HG03520 (cell line): ENCODE measurements around the gene PAX7.

Experiments used
- ATAC-seq: cut with Tn5 transposase; IDR thresholded peaks from one replicate; pipeline ENCODE4 v1.9.1; 2021; ENCODE audit warnings: mild to moderate bottlenecking, moderate library complexity; ENCODE audit not compliant: unreplicated experiment

Gene PAX7

DNA sequence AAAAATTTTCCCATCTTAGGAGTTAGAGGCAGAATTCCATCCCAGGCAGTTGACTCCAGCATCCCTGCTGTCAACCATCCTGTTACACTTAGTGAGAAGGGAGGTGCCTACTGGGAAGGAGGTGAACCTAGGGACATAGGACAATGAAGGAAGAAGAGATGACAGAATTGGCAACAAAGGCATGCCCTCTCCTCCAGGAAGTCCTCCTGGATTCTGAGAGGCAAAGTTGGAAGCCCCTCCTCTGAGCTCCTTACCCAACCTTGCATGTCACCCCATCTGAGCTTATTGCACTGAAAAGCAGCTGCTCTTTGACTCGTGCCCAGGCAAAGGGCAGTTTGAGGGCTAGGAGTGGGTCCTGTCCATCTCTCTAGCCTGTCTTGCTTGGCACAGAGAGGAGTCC, 66.9 kb downstream of the PAX7 start:
- no peak for ATAC-seq

DNA sequence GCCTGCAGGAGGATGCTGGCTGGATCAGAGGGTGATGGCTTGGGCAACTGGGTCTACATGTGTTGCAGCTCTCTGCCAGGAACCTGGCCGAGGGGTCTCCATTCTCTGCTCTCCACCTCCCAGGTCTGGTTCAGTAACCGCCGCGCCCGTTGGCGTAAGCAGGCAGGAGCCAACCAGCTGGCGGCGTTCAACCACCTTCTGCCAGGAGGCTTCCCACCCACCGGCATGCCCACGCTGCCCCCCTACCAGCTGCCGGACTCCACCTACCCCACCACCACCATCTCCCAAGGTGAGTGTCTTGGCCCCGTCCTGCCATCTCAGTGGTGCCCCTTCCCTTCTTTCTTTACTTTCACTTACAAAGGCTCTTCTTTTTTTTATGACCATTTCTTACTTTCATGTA, 69.9 kb downstream of the PAX7 start:
- ATAC-seq: no peak

DNA sequence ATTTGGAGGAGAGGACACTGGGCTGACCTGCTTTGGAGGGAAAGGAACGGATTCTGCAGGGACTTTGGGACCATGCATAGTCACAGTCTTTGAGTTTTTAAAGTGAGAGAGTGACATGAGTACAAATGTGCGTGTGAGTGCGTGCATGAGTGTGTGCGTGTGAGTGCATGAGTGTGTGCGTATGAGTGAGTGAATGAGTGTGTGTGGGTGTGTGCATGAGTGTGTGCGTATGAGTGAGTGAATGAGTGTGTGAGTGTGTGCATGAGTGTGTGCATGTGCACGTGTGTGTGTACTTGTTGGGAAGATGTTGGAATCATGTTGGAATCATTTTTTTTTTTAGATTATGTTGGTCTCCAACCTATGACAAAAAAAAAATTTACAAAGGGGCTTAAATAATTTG, 70.5 kb downstream of the PAX7 start:
- ATAC-seq: no peak

DNA sequence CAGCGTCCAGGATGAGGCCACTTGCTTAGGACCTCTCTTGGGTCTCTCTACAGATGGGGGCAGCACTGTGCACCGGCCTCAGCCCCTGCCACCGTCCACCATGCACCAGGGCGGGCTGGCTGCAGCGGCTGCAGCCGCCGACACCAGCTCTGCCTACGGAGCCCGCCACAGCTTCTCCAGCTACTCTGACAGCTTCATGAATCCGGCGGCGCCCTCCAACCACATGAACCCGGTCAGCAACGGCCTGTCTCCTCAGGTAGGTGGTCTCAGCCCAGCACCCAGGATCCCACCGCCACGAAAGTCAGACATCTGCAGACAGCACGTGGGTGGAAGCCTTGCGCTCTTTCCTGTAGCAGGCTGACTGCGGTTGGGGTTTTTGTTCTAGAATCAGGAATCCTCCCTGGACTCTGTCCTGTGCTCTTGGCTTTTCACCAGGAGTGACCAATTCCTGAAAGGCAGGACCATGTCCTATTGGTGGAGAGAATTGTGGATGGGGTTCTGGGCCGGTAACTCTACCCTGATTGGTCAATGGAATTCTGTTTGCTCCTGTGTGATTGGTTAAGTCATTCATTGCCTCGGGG, 72.5 kb downstream of the PAX7 start:
- no peak for ATAC-seq

DNA sequence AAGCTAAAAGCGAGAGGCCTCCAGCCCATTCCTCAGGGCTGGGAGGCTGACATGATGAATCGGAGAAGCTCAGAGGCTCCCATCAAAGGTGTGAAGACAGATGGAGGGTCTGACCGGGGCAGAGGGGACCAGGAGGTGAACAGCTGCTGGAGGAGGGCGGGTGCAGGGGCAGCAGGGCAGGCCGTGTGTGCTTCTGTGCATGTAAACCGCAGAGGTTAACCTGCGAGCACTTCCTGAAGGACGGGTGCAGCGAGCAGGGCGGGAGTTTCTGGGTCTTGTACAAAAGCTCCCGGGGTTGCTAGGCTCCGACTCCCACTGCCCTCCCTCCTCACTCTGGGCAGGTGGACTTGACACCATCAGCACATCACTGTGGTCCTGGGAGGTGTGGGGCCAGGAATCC, 75.2 kb downstream of the PAX7 start:
- ATAC-seq: no peak

DNA sequence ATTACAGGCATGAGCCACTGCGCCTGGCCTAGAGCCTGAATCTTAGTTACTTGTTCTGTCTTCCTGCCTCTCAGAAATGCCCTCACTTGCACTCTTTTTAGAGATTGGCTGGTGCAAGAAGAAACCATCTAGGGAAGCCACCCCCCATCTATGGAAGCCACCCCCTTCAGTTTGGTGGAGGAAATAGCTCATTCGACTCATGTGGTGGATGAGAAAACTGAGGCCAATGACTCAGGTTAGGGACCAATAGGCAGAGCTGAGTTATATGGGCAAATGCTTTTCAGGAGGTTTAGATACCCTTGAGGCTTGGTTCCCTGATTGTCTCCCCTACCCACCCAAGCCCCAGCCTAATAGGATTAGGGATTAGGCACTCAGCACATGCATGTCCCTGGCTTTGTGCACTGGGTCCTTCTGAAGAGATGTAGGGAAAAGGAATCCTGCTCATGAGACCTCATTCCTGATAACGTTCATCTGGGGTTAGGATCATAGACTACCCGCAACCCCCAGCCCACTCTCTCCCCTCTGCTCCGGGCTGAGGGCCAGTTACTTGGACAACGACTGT, 77.1 kb downstream of the PAX7 start:
- ATAC-seq: no peak

DNA sequence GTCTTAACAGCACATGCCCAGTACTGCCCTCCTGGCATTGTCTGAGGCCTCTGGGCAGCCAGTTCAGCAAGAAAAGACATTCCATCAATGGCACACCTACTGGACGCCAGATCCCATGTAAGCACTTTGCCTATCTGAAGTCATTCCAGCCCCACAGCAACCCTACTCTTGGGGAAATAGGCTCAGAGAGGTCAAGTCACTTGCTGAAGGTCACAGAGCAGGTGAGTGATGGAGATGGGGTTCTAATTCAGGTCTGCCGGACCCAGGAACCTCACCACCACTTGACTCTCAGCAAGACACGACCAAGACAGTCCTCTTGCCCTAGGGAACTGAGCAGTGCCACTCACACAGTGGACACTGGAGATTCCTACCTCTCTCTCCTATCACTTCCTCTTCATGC, 79.4 kb downstream of the PAX7 start:
- ATAC-seq: no peak

DNA sequence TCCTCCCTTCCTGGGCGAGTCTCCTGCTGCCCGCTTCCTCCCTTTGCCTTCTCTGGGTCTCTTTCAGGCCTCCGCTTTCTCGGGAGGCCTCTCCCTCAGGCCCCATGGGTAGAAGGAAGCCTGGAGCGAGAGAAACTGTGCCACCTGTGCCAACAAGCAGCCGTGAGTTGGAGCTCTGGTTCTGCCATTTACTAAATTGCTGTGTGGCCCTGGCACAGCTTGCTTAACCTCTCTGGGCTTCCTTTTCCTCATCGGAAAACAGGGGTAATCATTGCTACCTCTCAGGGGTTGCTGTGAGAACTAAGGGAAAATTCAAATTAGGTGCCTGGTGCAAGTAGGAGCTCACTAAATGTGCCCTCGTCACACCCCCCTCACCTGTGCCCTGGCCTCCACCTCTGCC, 80.4 kb downstream of the PAX7 start:
- ATAC-seq: no peak

DNA sequence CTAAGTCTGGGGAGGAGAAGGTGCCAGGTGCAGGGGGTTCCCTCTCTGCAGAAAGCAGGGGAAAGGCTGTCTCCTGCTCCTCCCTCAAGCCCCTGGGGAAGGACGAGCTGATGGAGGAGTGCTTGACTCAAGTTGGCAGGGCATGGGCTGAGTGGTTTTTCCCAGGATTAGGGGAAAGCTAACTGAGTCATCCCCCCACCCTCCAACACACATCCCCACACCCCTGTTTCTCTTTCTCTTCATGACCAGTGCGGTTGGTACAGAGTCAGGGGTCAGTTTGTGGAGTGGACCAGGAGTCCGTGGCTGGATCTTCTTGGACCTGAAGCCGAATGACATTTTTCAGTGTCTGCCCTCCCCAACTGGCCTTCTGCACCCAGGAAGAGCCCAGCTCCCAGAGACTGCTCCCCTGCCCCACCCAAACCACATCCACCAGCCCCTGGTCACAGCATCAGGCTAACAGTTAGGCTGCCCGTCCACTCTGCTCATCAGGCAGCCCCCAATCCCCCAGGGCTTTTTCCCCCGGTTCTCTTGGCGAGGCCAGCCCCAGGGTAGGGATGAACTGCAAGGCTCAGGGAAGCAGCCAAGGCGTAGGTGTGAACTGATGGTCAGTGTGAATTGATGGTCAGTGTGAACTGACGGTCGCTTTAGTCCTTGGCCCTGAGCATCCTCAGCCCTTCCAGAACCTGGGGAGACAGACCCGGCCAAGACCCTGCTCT, 81.0 kb downstream of the PAX7 start:
- ATAC-seq: no peak

DNA sequence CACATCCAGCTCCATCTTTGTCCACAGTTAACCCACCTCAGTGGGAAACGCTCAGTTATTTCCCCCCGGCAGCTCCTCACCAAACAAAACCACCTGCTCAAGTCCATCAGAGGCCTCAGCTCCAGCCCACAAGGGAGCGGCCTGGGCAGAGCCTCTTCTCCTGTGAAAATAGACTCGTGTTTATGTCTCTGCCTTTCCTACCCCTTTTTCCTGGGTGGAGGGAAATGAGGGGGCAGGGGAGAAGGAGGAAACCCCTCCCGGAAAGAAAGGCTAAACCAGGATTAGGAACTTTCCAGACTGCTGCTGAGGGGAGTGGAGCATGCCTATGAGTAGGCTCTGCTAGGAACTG, 81.6 kb downstream of the PAX7 start:
- ATAC-seq: no peak

DNA sequence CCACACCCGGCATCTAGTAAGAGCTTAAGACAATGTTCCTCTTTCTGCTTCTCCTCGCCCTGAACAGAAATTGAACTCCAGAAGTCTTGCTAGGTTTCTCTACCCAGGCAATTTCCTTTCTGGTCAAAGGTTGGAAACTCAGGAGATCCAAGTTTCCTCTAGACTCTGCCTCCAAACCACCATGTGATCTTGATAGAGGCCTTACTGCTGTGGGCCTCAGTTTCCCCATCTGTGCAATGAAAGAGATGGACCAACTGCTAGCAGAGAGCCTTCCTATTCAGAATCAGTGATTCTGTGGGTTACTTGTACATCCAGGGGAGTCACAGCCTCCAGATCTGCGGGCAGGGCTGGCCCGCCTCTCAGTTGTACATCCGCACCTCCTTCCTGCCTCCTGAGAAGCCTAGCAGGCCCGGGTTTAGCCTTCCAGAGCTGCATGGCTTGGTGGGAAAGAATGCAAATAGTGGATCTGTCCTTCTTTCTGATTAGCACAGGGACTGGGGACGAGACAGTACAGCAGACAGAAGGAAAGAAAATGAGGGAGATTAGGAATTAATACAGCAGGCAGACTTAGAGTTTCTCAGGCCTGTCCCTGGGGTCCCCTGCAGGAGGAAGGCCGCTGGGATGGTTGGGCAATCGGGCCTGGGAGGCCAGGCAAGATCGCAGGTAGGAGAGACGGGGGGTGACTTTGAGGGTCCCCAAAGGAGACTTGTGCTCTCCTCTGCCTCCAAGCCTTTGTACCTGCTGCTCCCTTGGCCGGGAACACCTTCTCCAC, 83.9 kb downstream of the PAX7 start:
- no peak for ATAC-seq

DNA sequence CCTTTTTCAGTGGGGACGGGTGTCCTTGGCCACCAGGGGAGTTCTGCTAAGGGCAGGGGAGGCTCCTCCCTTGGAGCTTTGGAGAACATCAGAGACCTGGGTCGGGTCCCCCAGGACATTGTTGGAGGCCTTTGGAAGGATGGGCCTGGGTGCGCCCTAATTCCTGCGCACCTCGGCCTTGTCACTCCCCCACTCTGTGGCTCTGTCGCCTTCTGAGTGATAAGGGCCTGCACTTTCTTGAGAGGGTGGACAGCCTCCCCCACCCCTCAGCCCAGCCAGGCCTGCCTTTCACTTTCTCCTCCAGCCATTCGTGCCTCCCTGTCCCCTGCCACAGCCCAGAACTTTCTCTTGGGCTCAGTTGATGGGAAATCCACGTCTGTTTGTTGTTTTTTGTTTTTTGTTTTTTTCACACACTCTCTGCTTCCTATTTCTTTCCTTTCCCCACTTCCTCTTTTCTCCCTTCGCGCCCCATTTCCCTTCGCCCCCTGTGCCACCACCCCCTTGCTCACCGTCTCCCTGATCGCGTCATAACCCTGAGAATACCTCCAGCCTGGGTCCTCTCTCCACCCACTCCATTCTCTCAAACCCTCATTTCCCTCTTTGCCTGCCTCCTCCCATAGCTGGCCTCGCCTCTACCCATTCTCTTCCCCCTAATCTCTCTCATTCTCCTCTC, 85.6 kb downstream of the PAX7 start:
- no peak for ATAC-seq

DNA sequence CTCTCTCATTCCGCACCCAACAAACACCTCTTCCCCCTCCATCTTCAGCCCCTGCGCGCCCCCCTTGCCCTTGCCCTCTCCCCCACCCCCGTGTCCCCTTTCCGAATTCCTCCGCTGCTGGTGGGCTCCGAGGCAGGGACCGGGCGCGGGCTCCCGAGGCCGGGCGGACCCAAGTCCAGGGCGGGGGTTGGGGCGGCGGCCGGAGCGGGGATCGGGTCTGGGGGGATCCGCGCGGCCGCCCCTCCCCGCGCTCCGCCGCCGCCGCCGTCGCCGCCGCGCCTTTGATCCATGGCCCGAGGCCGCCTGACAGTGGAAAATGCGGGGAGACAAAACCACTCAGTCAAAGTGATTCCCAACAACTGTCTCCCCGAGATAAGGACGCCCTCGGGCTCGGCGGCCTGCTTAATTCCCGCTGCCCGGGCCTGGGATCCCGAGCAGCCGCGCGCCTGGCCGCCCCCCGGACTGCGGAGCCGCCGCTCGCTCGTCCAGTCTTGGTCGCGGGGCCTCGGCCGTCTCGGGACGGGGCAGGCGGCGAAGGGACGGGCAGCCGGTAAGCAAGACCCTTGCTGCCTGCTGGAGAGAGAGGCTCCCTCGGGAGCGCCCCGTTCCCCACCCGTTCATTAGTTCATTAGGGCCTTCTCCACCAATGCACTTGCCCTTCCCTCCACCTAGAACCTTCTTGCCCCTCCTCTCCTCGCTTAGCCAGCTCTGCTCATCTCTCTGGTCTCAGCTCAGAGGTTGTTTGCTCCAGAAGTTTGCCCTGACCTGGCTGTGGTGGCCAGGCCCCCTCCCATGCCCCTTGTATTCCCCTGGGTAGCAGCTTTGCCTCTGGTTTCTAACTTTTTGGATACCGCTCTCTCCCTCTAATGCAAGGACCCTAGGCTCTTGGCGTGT, 86.4 kb downstream of the PAX7 start:
- ATAC-seq: no peak

DNA sequence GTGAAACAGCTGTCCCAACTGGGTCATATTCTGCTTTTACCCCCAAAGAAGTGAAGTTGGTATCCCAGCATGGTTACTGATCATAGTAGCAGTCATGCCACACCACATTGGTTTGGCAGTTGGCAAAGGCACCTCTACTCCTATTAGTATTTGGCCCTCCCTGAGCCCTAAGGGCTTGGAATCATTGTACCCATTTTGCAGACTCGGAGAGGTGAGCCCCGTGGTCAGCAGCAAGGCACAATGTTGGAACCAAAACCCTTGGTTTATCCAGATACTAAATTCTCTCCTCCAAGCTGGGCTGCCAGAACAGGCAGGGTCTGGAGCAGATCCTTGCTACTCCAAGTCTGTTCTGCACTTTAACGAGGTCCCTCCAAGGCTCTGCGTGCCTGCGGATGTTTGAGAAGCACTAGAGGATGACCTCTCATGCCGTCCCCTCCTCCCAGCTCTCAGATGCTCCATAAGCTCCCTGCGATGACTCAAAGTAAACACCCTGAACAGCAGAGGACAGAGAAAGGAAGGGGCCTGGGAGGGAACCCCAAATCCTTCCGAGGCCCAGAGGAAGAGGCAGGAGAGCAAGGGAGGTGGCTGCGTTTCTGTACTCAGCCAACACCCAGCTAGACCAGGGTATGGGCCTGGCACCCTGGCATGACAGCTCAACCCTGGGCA, 89.3 kb downstream of the PAX7 start:
- ATAC-seq: no peak

DNA sequence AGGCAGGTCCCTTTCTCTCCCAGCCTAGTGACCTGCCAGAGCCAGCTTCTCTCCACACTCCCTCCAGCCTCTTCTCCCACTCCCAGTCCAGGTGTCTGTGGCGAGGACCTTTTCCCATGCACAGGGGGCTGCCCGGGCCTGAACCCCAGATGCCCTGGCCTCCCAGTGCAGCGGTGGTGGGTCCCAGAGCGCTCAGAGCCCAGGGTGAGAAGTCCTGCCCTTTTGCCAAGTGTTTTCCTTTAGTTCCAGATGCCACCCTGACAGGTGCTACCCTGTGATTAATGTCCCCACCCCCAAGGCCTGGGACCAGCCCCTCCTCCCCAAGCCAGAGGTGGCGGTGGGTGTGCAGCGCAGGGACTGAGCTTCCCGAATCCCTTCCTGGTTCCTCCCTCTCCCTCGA, 90.4 kb downstream of the PAX7 start:
- no peak for ATAC-seq

DNA sequence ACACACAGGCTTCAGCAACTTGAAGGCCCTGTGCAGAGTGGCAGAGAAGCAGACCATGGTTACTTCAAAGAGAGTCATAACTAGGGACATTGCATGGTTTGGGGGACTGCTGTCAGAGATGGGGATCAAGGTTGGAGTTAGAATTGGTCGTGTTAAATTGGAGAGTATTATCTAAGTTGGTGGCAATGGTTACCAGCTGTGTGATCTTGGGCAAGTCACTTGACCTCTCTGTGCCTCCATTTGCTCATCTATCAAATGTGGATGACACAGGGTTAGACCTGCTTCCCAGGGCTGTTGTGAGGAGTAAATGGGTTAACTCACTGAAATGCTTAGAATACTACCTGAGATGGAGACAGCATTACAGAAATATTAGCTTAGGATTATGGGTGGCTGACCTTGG, 91.1 kb downstream of the PAX7 start:
- no peak for ATAC-seq

DNA sequence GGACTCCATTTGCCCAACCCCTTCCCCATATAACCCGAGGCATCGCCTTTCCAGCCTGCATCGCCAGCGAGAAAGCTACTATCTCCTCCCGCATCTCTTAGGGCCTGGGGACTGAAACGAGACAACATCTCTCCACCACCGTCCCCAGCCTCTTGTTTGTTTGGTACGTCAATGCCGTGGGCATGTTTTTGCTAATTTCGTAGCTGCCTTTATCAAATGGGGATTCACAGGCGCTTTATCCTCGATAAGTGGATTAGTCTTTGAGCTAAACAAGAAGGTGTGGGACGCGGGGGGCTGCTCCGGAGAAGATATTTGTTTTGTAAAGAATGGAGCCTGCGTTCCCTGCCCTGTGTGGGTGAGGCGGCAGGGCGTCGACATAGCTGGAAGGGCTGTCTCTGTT, 91.6 kb downstream of the PAX7 start:
- no peak for ATAC-seq

DNA sequence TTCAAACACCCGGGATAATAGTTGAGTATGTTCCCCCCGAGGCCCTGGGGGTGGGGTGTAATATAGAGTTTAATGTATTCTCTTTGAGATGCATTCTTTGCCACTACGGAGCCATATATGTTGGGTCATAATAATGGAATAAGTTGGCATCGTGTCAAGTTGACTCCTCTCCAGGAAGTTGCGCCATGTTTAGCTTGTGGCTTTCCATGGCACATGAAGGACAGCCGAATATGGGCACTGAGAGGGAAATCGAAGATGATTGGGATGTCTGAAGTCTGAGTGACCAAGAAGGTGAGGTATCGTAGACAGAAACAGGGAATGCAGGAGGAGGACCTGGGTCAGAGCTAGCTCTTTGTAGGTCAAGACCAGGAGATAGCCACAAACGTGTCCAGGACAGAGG, 92.6 kb downstream of the PAX7 start:
- ATAC-seq: no peak

DNA sequence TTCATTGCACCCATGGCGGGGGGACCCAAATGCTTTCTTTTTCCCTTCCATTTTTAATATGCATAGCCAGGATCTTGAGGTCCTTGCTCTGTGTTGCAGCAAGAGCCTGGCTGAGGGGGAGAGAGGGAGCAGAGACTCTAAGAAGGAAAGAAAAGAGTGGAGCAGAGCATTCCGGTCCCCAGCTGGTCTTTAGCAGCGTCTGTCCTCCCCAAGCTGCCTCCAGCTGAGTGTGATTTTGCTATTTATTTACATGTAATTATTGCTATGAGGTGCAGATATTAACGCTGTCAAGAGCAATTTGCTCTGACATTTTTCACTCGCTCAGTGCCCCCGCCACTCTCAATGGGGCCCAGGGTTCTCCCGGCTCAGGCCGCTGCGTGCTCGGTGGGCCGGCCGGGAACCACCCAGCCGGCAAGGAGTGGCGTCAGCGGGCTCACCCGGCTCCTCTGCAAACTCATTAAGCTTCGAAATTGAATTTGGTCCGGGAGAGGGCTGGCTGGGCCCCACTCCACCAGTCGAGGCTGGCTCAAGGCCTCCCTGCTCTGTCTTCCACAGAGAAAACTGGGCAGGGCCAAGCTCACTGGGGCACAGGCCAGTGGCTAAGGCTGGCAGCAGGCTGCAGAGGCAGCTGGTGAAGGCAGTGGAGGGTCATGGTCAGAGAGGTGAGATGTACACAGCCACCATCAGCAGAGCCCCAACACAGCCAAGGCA, 93.2 kb downstream of the PAX7 start:
- no peak for ATAC-seq
